Right lobe of liver (tissue), 6 donors: Measurements from ENCODE around the gene SLC36A1. TPM values are rescaled to one million over a fixed set of nuclear protein-coding genes. Genes with fewer than 3 reads are reported as not detected.
A peak's percentile ranks its signal among the peaks of the same experiment; 100 is the strongest.

ENCODE experiments used
- ATAC-seq, 4 donors: fragments of 200-7000 bp; cut with Tn5 transposase; one replicate each; pipeline ENCODE4 v1.9.1; 2020; ENCODE audit warnings: mild to moderate bottlenecking in 4 of 4, moderate library complexity in 4 of 4
- DNase-seq, 3 donors: peaks; one replicate each; pipeline ENCODE4 v3.0.0-alpha.2; 2020
- H3K27ac ChIP-seq, 3 donors: fragments of 200-600 bp; one replicate each; pipeline ENCODE4 v1.8.0; 2022
- H3K27me3 ChIP-seq, 2 donors: fragments of 200-600 bp; one replicate each; pipeline ENCODE4 v1.8.0; 2022
- H3K36me3 ChIP-seq, 4 donors: fragments of 200-600 bp; sonication (generic) in 1 of 4; one replicate each; pipeline versions ENCODE4 v1.5.1 to v1.8.0; 2017 to 2022; ENCODE audit warnings: control low read depth in 1 of 4
- H3K4me1 ChIP-seq, 4 donors: fragments of 200-600 bp; sonication (generic) in 1 of 4; one replicate each; pipeline versions ENCODE4 v1.5.1 to v1.8.0; 2017 to 2022; ENCODE audit warnings: control low read depth in 1 of 4
- H3K4me3 ChIP-seq, 3 donors: fragments of 200-600 bp; one replicate each; pipeline ENCODE4 v1.8.0; 2022
- H3K9me3 ChIP-seq, 4 donors: fragments of 200-600 bp; sonication (generic) in 1 of 4; one replicate each; pipeline versions ENCODE4 v1.5.1 to v1.8.0; 2017 to 2022; ENCODE audit warnings: control low read depth in 1 of 4
- POLR2A ChIP-seq: fragments of 450-650 bp; IDR thresholded peaks from one replicate; pipeline ENCODE4 v1.6.1; 2017; ENCODE audit warnings: antibody characterized with exemption, mild to moderate bottlenecking
- WGBS: methylation state at CpG from one replicate; pipeline ENCODE4 v1.1.6; 2018; ENCODE audit warnings: low coverage, low lambda C conversion rate; ENCODE audit not compliant: insufficient coverage; ENCODE audit errors: missing lambda C conversion rate; 5-methylcytosine and 5-hydroxymethylcytosine counted together
- intact Hi-C, 2 donors: fragments of 100-400 bp; cut with DNase I; formaldehyde crosslinking; loops; one replicate each; pipeline versions ENCODE4 v1.11.2 to v1.14.1; 2022
- total RNA-seq, 6 experiments: library from RNA; depleted of rRNA in 2 of 6; stranded (reverse); fragments of >200 nt in 2 of 6; fragmentation: NEBNext Ultra II Directional in 3 of 6; extraction: Animal tissue kit (Norgen Biotek cat#: 25700) in 3 of 6; gene quantifications; one replicate each; pipeline versions ENCODE4 v1.1.0 to v1.2.4, GENCODE V29; 2016 to 2023
- TF ChIP-seq, protein P1 (sequence below), 4 donors: fragments of 200-600 bp in 3 of 4; fragments of 450-650 bp in 1 of 4; IDR thresholded peaks; one replicate each; pipeline versions ENCODE4 v1.5.1 to v1.8.0; 2016 to 2022; ENCODE audit warnings: antibody characterized with exemption in 4 of 4, mild to moderate bottlenecking in 2 of 4
- donor health status: DM: no; HTN: yes; CAD: no.
- donor health status: DM: no; HTN: no; CAD: no.
- donor health status: DM: no; HTN: no; CAD: no.
- donor health status: DM: no; HTN: yes; CAD: no.
- donor health status: DM: no; HTN: yes; CAD: no.

The SLC36A1 gene
- total RNA-seq, 6 experiments from 2014 or later: 2.0 to 8.2 (median 5.2) TPM

DNA sequence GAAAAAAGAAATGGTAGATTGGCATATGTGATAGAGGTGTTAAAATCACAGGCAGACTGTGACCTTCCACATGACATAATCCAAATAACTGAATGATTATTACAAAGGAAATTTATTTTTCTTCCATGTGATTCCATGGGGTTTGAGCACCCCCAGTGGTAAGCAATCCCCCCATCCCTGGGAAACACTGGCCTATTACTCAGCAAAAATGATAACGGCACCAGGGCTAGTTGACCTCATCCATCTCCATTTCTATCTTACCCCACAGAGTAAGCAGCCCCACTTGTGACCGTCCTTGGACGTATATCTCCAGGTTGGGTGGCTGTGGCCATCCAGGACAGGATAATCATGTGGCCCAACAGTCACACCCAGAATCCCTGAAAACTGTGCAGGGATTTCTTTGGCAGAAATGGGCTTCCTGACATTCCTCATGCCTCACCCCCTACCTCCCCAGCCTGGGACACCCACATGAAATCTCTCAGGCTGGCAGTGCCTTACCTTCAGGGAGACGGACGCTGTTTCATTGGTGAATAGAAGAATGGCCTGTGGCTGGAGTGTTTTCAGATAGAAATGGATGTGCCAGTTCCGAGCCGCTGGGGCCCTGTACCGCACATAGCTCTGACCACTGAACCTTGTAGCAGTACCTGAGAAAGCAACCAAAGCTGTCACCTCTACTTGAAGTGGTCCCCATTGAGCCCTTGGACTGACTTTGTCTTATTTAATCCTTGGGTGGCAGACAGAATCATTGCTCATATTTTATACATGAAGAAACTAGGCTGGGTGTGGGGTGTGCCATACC lies 69.9 kb downstream of the SLC36A1 start:
- TF ChIP-seq POLR2A: no peak
- TF ChIP-seq, protein P1, sequence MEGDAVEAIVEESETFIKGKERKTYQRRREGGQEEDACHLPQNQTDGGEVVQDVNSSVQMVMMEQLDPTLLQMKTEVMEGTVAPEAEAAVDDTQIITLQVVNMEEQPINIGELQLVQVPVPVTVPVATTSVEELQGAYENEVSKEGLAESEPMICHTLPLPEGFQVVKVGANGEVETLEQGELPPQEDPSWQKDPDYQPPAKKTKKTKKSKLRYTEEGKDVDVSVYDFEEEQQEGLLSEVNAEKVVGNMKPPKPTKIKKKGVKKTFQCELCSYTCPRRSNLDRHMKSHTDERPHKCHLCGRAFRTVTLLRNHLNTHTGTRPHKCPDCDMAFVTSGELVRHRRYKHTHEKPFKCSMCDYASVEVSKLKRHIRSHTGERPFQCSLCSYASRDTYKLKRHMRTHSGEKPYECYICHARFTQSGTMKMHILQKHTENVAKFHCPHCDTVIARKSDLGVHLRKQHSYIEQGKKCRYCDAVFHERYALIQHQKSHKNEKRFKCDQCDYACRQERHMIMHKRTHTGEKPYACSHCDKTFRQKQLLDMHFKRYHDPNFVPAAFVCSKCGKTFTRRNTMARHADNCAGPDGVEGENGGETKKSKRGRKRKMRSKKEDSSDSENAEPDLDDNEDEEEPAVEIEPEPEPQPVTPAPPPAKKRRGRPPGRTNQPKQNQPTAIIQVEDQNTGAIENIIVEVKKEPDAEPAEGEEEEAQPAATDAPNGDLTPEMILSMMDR (IDR thresholded peaks at IDR 0.05): no peak
- H3K4me3 ChIP-seq: no peak overlapping the region
- intact Hi-C loops: no loop called here
- no peak overlapping the region for H3K27ac ChIP-seq
- 92% methylated on average over 4 of the region's 8 CpGs for WGBS
- DNase-seq (no peak), ATAC-seq (no peak)
- H3K36me3 ChIP-seq: no peaks in the 10 kb centered on the region
- no peaks in the 10 kb centered on the region for H3K4me1 ChIP-seq
- H3K27me3 ChIP-seq: no peaks in the 10 kb centered on the region
- no peaks in the 10 kb centered on the region for H3K9me3 ChIP-seq

DNA sequence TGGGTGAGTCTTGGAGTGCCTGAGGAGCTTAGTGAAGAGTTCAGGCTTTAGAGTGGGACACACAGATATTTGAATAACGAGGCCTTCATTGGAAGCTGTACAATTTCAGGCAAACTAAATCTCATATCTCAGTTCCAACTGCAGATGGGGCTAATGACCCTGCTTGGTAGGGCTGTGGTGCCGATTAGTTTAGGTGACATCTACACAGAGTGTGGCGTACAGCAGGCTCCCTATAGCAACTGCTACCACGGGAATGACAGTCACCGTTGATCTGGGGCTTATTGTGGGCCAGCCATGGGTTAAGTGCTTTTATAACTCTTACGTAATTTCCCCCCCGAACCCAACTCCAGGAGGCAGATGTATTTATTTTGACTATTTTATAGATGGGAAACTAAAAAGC lies 72.9 kb downstream of the SLC36A1 start:
- Histone ChIP-seq H3K36me3 (no peaks in the 10 kb centered on the region), H3K27me3 (no peaks in the 10 kb centered on the region), H3K27ac (no peak overlapping the region), H3K9me3 (no peaks in the 10 kb centered on the region), H3K4me1 (no peaks in the 10 kb centered on the region), H3K4me3 (no peak overlapping the region)
- ATAC-seq: no peak
- no peak for DNase-seq
- intact Hi-C loops: no loop called here
- WGBS: 41% methylated on average over 4 of the region's 7 CpGs
- TF ChIP-seq, protein P1 (IDR thresholded peaks at IDR 0.05): no peak
- TF ChIP-seq POLR2A: no peak

DNA sequence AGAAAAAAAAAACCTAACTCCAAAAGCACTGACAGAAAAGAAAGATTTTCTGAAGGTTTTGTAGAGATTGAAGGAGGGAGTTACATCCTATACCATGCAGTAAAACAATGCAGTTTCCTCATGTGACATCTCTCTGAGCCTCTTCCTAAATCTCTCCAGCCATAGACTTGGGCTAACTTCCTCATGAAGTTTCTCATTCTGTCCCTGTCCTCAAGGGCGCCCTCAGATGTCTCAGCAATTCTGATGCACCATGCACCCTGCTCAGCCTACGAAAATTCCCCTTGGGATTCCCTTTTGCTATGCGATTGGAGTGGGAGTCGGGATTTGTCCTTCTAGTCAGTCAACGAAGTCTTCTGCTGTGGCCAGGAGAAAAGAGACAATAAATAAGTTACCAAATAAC lies 74.8 kb downstream of the SLC36A1 start:
- peak in 2 of 4 donors; percentile 28 to 35 for ATAC-seq
- intact Hi-C loops: no loop called here
- TF ChIP-seq, protein P1 (IDR thresholded peaks at IDR 0.05): no peak
- TF ChIP-seq POLR2A: no peak

DNA sequence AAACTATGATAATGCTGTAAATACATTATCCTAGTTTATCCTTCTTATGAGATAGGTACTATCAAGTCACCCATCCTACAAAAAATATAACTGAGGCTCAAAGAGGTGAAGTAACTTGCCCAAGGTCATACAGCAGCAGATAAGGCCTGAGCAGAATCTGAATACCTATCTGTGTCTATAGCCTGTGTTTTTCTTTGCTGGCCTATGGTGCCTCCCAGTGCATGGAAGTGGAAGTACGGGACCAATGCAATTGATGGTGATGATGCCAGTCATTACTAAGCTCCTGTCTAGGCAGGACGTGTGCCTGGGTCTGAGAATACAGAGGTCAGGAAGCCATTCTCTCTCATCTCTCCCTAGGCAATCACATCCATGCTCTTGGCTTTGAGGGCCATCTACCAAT lies 75.9 kb downstream of the SLC36A1 start:
- Histone ChIP-seq H3K4me3 (no peak overlapping the region), H3K36me3 (no peaks in the 10 kb centered on the region), H3K27me3 (no peaks in the 10 kb centered on the region), H3K9me3 (no peaks in the 10 kb centered on the region), H3K4me1 (no peaks in the 10 kb centered on the region), H3K27ac (no peak overlapping the region)
- intact Hi-C loops: no loop called here
- ATAC-seq (peak; percentile 62 to 89 (median 74)), DNase-seq (no peak)
- TF ChIP-seq, protein P1 (IDR thresholded peaks at IDR 0.05): peak; percentile 30 to 47 (median 44)
- no peak for TF ChIP-seq POLR2A
- WGBS: no CpG with 5 or more reads among the region's 2 CpGs

More for the DNA sequence above, 74.8 kb downstream of the SLC36A1 start:
- Histone ChIP-seq H3K27me3 (no peaks in the 10 kb centered on the region), H3K36me3 (no peaks in the 10 kb centered on the region), H3K27ac (no peak overlapping the region), H3K9me3 (no peaks in the 10 kb centered on the region), H3K4me1 (no peaks in the 10 kb centered on the region), H3K4me3 (no peak overlapping the region)
- DNase-seq: no peak
- 70% methylated on average over 5 of the region's 5 CpGs for WGBS
